DND-41 (cell line): ENCODE data around the gene TTC24.
A peak's percentile ranks its signal among the peaks of the same experiment; 100 is the strongest.

Experiments used
- ATAC-seq: fragments of 200-7000 bp; cut with Tn5 transposase; 3 replicates; pipeline ENCODE4 v1.9.1; 2021; ENCODE audit warnings: low read depth; ENCODE audit not compliant: insufficient read depth
- DNase-seq: peaks from one replicate; pipeline ENCODE4 v3.0.0-alpha.2; 2020
- H2AFZ ChIP-seq: 2 replicates; pipeline ENCODE4 v1.6.0; 2012; ENCODE audit warnings: low read depth, low read length
- H3K27ac ChIP-seq: 2 replicates; pipeline ENCODE4 v1.5.1; 2012; ENCODE audit warnings: low read length, inconsistent platforms
- H3K27me3 ChIP-seq: fragments of 200-600 bp; sonication (generic); 2 replicates; pipeline ENCODE4 v1.6.0; 2012; ENCODE audit warnings: low read length, mild to moderate bottlenecking, inconsistent platforms; ENCODE audit not compliant: insufficient read depth, poor library complexity
- H3K36me3 ChIP-seq: 2 replicates; pipeline ENCODE4 v1.5.1; 2012; ENCODE audit warnings: low read length, inconsistent platforms; ENCODE audit not compliant: insufficient read depth
- H3K4me1 ChIP-seq: 2 replicates; pipeline ENCODE4 v1.5.1; 2012; ENCODE audit warnings: mild to moderate bottlenecking, low read length; ENCODE audit not compliant: insufficient read depth
- H3K4me2 ChIP-seq: 2 replicates; pipeline ENCODE4 v1.6.0; 2012; ENCODE audit warnings: mild to moderate bottlenecking, moderate library complexity, low read length, inconsistent platforms; ENCODE audit not compliant: insufficient read depth
- H3K4me3 ChIP-seq, 2 experiments: fragments of 200-600 bp in 1 of 2; shearing (Covaris generic) in 1 of 2; 2 replicates each; pipeline ENCODE4 v1.5.1; 2012 to 2016; ENCODE audit warnings: inconsistent platforms in 2 of 2, low read length in 2 of 2, mild to moderate bottlenecking in 2 of 2, low read depth in 1 of 2, moderate library complexity in 1 of 2
- H3K79me2 ChIP-seq: 2 replicates; pipeline ENCODE4 v1.6.0; 2012; ENCODE audit warnings: low read length, inconsistent platforms; ENCODE audit not compliant: insufficient read depth
- H3K9ac ChIP-seq: 2 replicates; pipeline ENCODE4 v1.6.0; 2012; ENCODE audit warnings: low read depth, mild to moderate bottlenecking, inconsistent platforms, low read length, moderate library complexity
- H3K9me3 ChIP-seq: 2 replicates; pipeline ENCODE4 v1.5.1; 2012; ENCODE audit warnings: low read length, moderate library complexity, mild to moderate bottlenecking, inconsistent platforms; ENCODE audit not compliant: insufficient read depth, severe bottlenecking
- H4K20me1 ChIP-seq: 2 replicates; pipeline ENCODE4 v1.6.0; 2012; ENCODE audit warnings: low read length; ENCODE audit not compliant: insufficient read depth
- CTCF ChIP-seq: IDR thresholded peaks from 2 replicates; pipeline ENCODE4 v1.5.1; 2012; ENCODE audit warnings: borderline replicate concordance, low read length, moderate library complexity, mild to moderate bottlenecking; ENCODE audit not compliant: poor library complexity, severe bottlenecking; ENCODE audit errors: extremely low read depth
- EZH2 ChIP-seq: IDR thresholded peaks from 3 replicates; pipeline ENCODE4 v1.6.1; 2012; ENCODE audit warnings: borderline replicate concordance, low read depth, mild to moderate bottlenecking, moderate library complexity, low read length, inconsistent platforms; ENCODE audit not compliant: severe bottlenecking

TTC24 gene

GRCh38 chr1:156589546-156589945, 10.0 kb downstream of the TTC24 start:
- Histone ChIP-seq H3K4me3 (no peak overlapping the region), H3K27ac (no peak overlapping the region), H3K4me1 (peaks cover 34% of the 10 kb centered on the region), H3K9me3 (no peaks in the 10 kb centered on the region), H3K36me3 (peaks cover 44% of the 10 kb centered on the region), H4K20me1 (peaks cover 5% of the 10 kb centered on the region; the same call in 1 of the 2 replicates), H3K9ac (no peak overlapping the region), H2AFZ (no peak overlapping the region), H3K4me2 (no peak overlapping the region), H3K27me3 (no peaks in the 10 kb centered on the region), H3K79me2 (peaks cover 25% of the 10 kb centered on the region)
- DNase-seq: no peak
- TF ChIP-seq CTCF: no peak
- TF ChIP-seq EZH2: no peak
- ATAC-seq: no peak

DNA sequence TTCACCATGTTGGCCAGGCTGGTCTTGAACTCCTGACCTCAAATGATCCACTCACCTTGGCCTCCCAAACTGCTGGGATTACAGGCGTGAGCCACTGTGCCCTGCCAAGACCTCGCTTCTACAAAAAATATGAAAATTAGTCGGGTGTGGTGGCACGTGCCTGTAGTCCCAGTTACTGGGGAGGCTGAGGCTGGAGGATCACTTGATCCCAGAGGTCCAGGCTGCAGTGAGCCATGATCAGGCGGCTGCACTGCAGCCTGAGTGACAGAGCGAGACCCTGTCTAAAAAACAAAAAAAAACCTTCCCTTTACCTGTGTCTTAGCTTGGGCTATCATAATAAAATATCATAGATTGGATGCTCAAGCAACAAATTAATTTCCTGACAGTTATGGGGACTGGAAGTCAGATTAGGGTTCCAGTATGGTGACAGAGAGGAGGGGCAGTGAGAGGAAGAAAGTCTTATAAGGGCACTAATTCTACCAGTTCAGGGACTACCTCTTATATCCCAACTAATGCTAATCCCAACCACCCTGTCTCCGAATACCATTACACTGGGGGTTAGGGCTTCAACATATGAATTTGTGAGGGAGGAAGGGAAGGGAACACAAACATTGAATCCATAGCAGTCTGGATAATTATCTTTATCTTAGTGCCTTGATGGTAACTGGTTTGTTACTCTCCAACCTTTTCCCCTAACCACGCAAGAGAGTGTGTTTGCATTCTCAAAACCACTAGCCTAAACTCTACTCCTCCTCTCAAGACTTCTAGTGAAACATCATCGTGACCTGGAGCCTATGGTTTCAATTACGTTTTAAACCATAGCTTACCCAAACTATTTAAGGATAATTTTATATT, 11.0 kb downstream of the TTC24 start:
- ATAC-seq (no peak), DNase-seq (no peak)
- H3K9me3 ChIP-seq: no peaks in the 10 kb centered on the region
- peak overlapping the region; percentile 49 to 77; a peak in 3 of 4 replicates for H3K4me3 ChIP-seq
- H3K79me2 ChIP-seq: peaks cover 23% of the 10 kb centered on the region
- H4K20me1 ChIP-seq: peaks cover 5% of the 10 kb centered on the region; the same call in 1 of the 2 replicates
- peak overlapping the region; percentile 96 for H3K27ac ChIP-seq
- peak overlapping the region; percentile 97 for H2AFZ ChIP-seq
- H3K27me3 ChIP-seq: no peaks in the 10 kb centered on the region
- peak overlapping the region; percentile 95 for H3K9ac ChIP-seq
- peaks cover 30% of the 10 kb centered on the region for H3K4me1 ChIP-seq
- H3K36me3 ChIP-seq: peaks cover 44% of the 10 kb centered on the region
- peak overlapping the region; percentile 92 for H3K4me2 ChIP-seq
- TF ChIP-seq EZH2 (no peak), CTCF (no peak)

GRCh38 chr1:156591181-156591431, 11.6 kb downstream of the TTC24 start:
- peak overlapping the region; percentile 92 for H3K4me2 ChIP-seq
- peaks cover 30% of the 10 kb centered on the region for H3K4me1 ChIP-seq
- peak overlapping the region; percentile 96 for H3K27ac ChIP-seq
- ATAC-seq (peak; percentile 34; the same call in 2 of the 3 replicates), DNase-seq (no peak)
- H3K9ac ChIP-seq: peak overlapping the region; percentile 95
- peaks cover 5% of the 10 kb centered on the region; the same call in 1 of the 2 replicates for H4K20me1 ChIP-seq
- TF ChIP-seq CTCF: no peak
- no peak for TF ChIP-seq EZH2
- H3K27me3 ChIP-seq: no peaks in the 10 kb centered on the region
- H3K79me2 ChIP-seq: peaks cover 23% of the 10 kb centered on the region
- H3K36me3 ChIP-seq: peaks cover 44% of the 10 kb centered on the region
- no peaks in the 10 kb centered on the region for H3K9me3 ChIP-seq
- H3K4me3 ChIP-seq: peak overlapping the region; percentile 49 to 77; a peak in 3 of 4 replicates
- H2AFZ ChIP-seq: peak overlapping the region; percentile 97
